Keratinocyte (primary cell): ENCODE results near the gene SNCAIP. TPM values are rescaled to one million over a fixed set of nuclear protein-coding genes. Genes with fewer than 3 reads are reported as not detected.

Experiments used
- DNase-seq: peaks from one replicate; pipeline ENCODE4 v3.0.0-alpha.2; 2011; ENCODE audit warnings: low read depth, missing footprints, low spot score
- FAIRE-seq: peaks from 2 replicates; lab custom pipeline; 2011; peaks lifted over from hg19 to GRCh38; lab: Jason Lieb, UNC
- H2AFZ ChIP-seq: 2 replicates; pipeline ENCODE4 v1.6.0; 2012; ENCODE audit warnings: low read length, control low read depth, inconsistent platforms; ENCODE audit not compliant: control insufficient read depth
- H3K27ac ChIP-seq: 2 replicates; pipeline ENCODE4 v1.5.1; 2011; ENCODE audit warnings: low read length; ENCODE audit not compliant: control insufficient read depth, insufficient read depth
- H3K27me3 ChIP-seq: 3 replicates; pipeline ENCODE4 v1.6.0; 2011; ENCODE audit warnings: low read length; ENCODE audit not compliant: control insufficient read depth, insufficient read depth; ENCODE audit errors: extremely low read depth
- H3K36me3 ChIP-seq, 2 experiments: 2 replicates in 1 of 2; 3 replicates in 1 of 2; pipeline ENCODE4 v1.5.1; 2011; ENCODE audit warnings: low read length in 2 of 2, mild to moderate bottlenecking in 1 of 2; ENCODE audit not compliant: control insufficient read depth in 2 of 2, insufficient read depth in 2 of 2; ENCODE audit errors: extremely low read depth in 1 of 2
- H3K4me1 ChIP-seq: 3 replicates; pipeline ENCODE4 v1.5.1; 2011; ENCODE audit warnings: low read length; ENCODE audit not compliant: control insufficient read depth, insufficient read depth; ENCODE audit errors: extremely low read depth
- H3K4me2 ChIP-seq: 3 replicates; pipeline ENCODE4 v1.6.0; 2011; ENCODE audit warnings: low read depth, low read length; ENCODE audit not compliant: control insufficient read depth, insufficient read depth; ENCODE audit errors: extremely low read depth
- H3K4me3 ChIP-seq, 3 experiments: fragments of 200-600 bp in 1 of 3; sonication (generic) in 1 of 3; 2 replicates in 2 of 3; 3 replicates in 1 of 3; pipeline ENCODE4 v1.5.1; 2011 to 2016; ENCODE audit warnings: low read length in 3 of 3, mild to moderate bottlenecking in 3 of 3, control low read depth in 2 of 3, inconsistent platforms in 1 of 3, low read depth in 1 of 3, mixed read lengths in 1 of 3, mixed run types in 1 of 3, moderate library complexity in 1 of 3; ENCODE audit not compliant: control insufficient read depth in 2 of 3, insufficient read depth in 2 of 3; ENCODE audit errors: extremely low read depth in 1 of 3
- H3K79me2 ChIP-seq: 2 replicates; pipeline ENCODE4 v1.6.0; 2012; ENCODE audit warnings: low read length; ENCODE audit not compliant: control insufficient read depth, insufficient read depth
- H3K9ac ChIP-seq: 3 replicates; pipeline ENCODE4 v1.6.0; 2011; ENCODE audit warnings: low read length; ENCODE audit not compliant: control insufficient read depth, insufficient read depth; ENCODE audit errors: extremely low read depth
- H3K9me1 ChIP-seq: 3 replicates; pipeline ENCODE4 v1.6.0; 2011; ENCODE audit warnings: low read length; ENCODE audit not compliant: control insufficient read depth, insufficient read depth; ENCODE audit errors: extremely low read depth
- H3K9me3 ChIP-seq: 2 replicates; pipeline ENCODE4 v1.5.1; 2012; ENCODE audit warnings: low read depth, low read length; ENCODE audit not compliant: control insufficient read depth
- H4K20me1 ChIP-seq: 3 replicates; pipeline ENCODE4 v1.6.0; 2011; ENCODE audit warnings: low read length; ENCODE audit not compliant: control insufficient read depth, insufficient read depth; ENCODE audit errors: extremely low read depth
- CTCF ChIP-seq, 3 experiments: IDR thresholded peaks in 1 of 3; conservative IDR thresholded peaks in 1 of 3; optimal IDR thresholded peaks in 1 of 3; 2 replicates in 2 of 3; 3 replicates in 1 of 3; pipeline versions ENCODE3 to v1.5.1; 2011; ENCODE audit warnings: low read length in 3 of 3, mild to moderate bottlenecking in 3 of 3, moderate library complexity in 2 of 3, control low read depth in 1 of 3, inconsistent platforms in 1 of 3; ENCODE audit not compliant: insufficient read depth in 2 of 3; ENCODE audit errors: extremely low read depth in 1 of 3
- EZH2 ChIP-seq: IDR thresholded peaks from one replicate; pipeline ENCODE4 v1.6.1; 2012; ENCODE audit warnings: inconsistent platforms, mild to moderate bottlenecking, low read length, moderate library complexity
- dilution Hi-C: fragments of 300-500 bp; cut with MboI; formaldehyde crosslinking; loops from one replicate; pipeline ENCODE4 v1.7.0; 2020; ENCODE audit warnings: low sequenced_read_pairs; ENCODE audit not compliant: extremely low pct_ligation_motif_present
- polyA plus RNA-seq, 5 experiments: library from polyadenylated mRNA; depleted of rRNA in 3 of 5; stranded (reverse) in 3 of 5; stranded (forward) in 1 of 5; unstranded in 1 of 5; fragments of >200 nt; gene quantifications; 1 replicate in 1 of 5; 2 replicates in 3 of 5; 3 replicates in 1 of 5; pipeline versions ENCODE4 v1.2.1 to v1.2.3, GENCODE V29; 2011 to 2012; ENCODE audit warnings: missing spikeins in 2 of 5, low read depth in 1 of 5, low replicate concordance in 1 of 5

The SNCAIP gene
- polyA plus RNA-seq, 1 donor (not counting 4 experiments of a cell fraction or from before 2014, with no cell fraction given), result not detected

- Histone ChIP-seq H3K9me1 (no peaks in the 10 kb centered on the region), H3K4me3 (no peak overlapping the region), H3K4me2 (no peak overlapping the region), H4K20me1 (no peaks in the 10 kb centered on the region), H2AFZ (no peak overlapping the region), H3K79me2 (no peaks in the 10 kb centered on the region), H3K9ac (no peak overlapping the region), H3K27ac (no peak overlapping the region), H3K27me3 (no peaks in the 10 kb centered on the region), H3K9me3 (no peaks in the 10 kb centered on the region), H3K4me1 (no peaks in the 10 kb centered on the region), H3K36me3 (no peaks in the 10 kb centered on the region)
- DNase-seq (no peak), FAIRE-seq (no peak)
- dilution Hi-C loops, result no loop called here
- no peak for TF ChIP-seq CTCF (optimal IDR thresholded peaks at IDR 0.05 in 1 of 3, IDR thresholded peaks at IDR 0.05 in 1 of 3, conservative IDR thresholded peaks at IDR 0.05 in 1 of 3; ENCODE audit: extremely low read depth in 1 of 3, insufficient read depth in 2 of 3, low read length in 3 of 3)
- TF ChIP-seq EZH2, result no peak
Observed at GRCh38 chr5:122419142-122419894, 107.3 kb downstream of the SNCAIP start.

GRCh38 chr5:122420091-122420490, 108.1 kb downstream of the SNCAIP start:
- DNase-seq, result no peak
- no peak overlapping the region for H3K9ac ChIP-seq
- no peak for TF ChIP-seq EZH2
- TF ChIP-seq CTCF (optimal IDR thresholded peaks at IDR 0.05 in 1 of 3, IDR thresholded peaks at IDR 0.05 in 1 of 3, conservative IDR thresholded peaks at IDR 0.05 in 1 of 3; ENCODE audit: extremely low read depth in 1 of 3, insufficient read depth in 2 of 3, low read length in 3 of 3), result no peak
- dilution Hi-C loops, result no loop called here
- no peak overlapping the region for H3K4me3 ChIP-seq
- FAIRE-seq, result no peak
- no peaks in the 10 kb centered on the region for H4K20me1 ChIP-seq
- no peaks in the 10 kb centered on the region for H3K27me3 ChIP-seq
- H2AFZ ChIP-seq, result no peak overlapping the region
- H3K9me1 ChIP-seq, result no peaks in the 10 kb centered on the region
- no peaks in the 10 kb centered on the region for H3K9me3 ChIP-seq
- H3K4me1 ChIP-seq, result no peaks in the 10 kb centered on the region
- H3K27ac ChIP-seq, result no peak overlapping the region
- H3K36me3 ChIP-seq, result no peaks in the 10 kb centered on the region
- no peak overlapping the region for H3K4me2 ChIP-seq
- H3K79me2 ChIP-seq, result no peaks in the 10 kb centered on the region
